Brain microvascular endothelial cell (primary cell): ENCODE results near the gene VSTM4.
A peak's percentile ranks its signal among the peaks of the same experiment; 100 is the strongest.

ENCODE experiments used
- DNase-seq: peaks from one replicate; pipeline ENCODE4 v3.0.0-alpha.2; 2020
- H3K27ac ChIP-seq: fragments of 250-450 bp; sonication (Bioruptor Pico); 2 replicates; pipeline ENCODE4 v1.5.1; 2020; ENCODE audit warnings: mild to moderate bottlenecking, moderate library complexity
- H3K27me3 ChIP-seq: fragments of 250-450 bp; sonication (Bioruptor Pico); replicated peaks from 2 replicates; pipeline ENCODE4 v1.5.1; 2020; ENCODE audit warnings: mild to moderate bottlenecking
- H3K36me3 ChIP-seq: fragments of 250-450 bp; sonication (Bioruptor Pico); replicated peaks from 2 replicates; pipeline ENCODE4 v1.5.1; 2020; ENCODE audit warnings: mild to moderate bottlenecking
- H3K4me3 ChIP-seq: 2 replicates; pipeline ENCODE4 v1.5.1; 2011; ENCODE audit warnings: low read depth, mild to moderate bottlenecking, control low read depth, low read length, moderate library complexity
- in situ Hi-C: cut with HindIII; loops from 2 replicates; pipeline ENCODE4 v1.10.0; 2017; ENCODE audit warnings: low sequenced_read_pairs, low pct_ligation_motif_present
- TF ChIP-seq, protein P1 (sequence below): IDR thresholded peaks from 2 replicates; pipeline ENCODE4 v1.5.1; 2011; ENCODE audit warnings: low read depth, mild to moderate bottlenecking, moderate library complexity, low read length, control low read depth, inconsistent platforms; ENCODE audit errors: missing control alignments

Gene VSTM4

DNA sequence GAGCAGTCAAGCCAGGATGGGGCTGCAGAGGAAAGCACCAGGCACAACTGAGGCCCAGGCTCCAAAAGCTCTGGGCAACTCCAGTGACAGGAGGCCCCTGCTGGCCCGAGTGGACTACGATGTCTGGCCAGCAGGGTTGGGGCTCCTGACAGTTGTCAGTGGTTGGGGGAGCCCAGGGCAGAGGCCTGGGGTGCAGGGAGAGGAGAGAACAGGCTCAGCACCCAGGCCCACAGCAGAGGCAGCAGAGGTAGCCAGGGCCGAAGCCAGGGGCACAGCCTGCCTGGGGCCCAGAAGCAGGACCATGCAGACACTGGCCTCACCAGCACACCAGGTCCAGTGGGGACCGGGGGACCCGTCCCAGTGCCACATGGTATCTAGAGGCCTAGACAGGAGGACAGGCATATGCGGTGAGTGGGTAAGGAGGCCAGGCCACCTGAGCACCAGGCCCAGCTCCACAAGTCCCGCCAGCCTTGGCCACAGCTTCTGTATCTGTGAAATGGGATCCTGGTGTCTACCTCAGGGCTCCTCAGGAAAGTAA is 129.6 kb downstream of the VSTM4 start:
- H3K27me3 ChIP-seq: no peaks in the 10 kb centered on the region
- no peaks in the 10 kb centered on the region for H3K36me3 ChIP-seq
- DNase-seq: no peak
- H3K27ac ChIP-seq: no peak overlapping the region
- TF ChIP-seq, protein P1, sequence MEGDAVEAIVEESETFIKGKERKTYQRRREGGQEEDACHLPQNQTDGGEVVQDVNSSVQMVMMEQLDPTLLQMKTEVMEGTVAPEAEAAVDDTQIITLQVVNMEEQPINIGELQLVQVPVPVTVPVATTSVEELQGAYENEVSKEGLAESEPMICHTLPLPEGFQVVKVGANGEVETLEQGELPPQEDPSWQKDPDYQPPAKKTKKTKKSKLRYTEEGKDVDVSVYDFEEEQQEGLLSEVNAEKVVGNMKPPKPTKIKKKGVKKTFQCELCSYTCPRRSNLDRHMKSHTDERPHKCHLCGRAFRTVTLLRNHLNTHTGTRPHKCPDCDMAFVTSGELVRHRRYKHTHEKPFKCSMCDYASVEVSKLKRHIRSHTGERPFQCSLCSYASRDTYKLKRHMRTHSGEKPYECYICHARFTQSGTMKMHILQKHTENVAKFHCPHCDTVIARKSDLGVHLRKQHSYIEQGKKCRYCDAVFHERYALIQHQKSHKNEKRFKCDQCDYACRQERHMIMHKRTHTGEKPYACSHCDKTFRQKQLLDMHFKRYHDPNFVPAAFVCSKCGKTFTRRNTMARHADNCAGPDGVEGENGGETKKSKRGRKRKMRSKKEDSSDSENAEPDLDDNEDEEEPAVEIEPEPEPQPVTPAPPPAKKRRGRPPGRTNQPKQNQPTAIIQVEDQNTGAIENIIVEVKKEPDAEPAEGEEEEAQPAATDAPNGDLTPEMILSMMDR: no peak
- in situ Hi-C loops: no loop called here
- H3K4me3 ChIP-seq: no peak overlapping the region

DNA sequence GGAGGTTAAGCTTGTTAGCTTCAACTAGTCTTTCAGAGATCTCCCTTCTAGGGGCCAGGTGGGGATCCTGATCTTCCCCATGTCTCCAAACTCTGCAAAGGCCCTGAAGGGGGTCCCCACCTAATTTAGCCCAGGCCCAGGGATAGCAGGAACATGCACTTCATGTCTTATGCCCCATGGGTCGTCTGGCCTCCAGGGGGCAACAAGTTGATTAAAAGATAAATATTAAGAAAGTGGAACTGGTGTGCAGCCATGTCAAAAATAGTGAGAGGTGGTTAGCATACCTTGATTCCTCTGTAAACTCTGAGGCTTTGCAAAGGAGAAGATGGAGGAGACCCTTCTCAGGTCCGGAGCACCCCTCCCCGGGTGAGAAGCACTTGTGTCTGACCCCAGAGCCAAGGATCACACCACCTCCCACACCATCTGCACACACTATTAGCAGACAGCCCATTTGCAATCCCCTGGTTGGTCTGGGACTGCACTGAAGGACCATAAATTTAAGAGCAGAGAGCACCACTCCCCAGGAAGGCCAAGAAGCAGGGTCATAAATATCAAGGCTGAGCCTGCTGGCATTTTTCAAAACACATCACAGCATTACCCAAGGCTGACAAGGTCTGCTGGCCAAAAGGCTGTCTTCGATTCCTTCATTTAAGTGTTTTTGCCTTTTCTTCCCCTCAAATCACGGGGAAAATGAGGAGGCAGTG is 131.5 kb downstream of the VSTM4 start:
- Histone ChIP-seq H3K27ac (no peak overlapping the region), H3K36me3 (no peaks in the 10 kb centered on the region), H3K4me3 (no peak overlapping the region), H3K27me3 (no peaks in the 10 kb centered on the region)
- TF ChIP-seq, protein P1: no peak
- DNase-seq: no peak
- in situ Hi-C loops: no loop called here

DNA sequence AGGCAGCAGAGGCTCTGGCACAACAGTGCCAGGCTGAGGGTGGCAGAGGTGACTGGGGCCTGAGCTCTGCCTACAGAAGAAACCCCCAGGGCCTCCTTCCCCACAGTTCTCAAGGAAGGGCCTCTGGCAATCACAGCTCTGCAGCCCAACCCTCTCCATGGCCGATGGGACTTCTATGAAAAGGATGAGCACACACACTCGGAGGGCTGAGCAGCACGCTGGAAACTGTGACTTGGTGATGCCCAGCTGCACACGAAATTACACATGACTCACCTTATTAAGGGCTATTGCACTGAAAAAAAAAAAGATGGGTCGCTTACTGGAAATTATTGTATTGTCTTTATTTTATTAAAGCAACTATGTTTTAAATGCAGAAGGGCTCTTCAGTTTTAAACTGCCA is 132.7 kb downstream of the VSTM4 start:
- in situ Hi-C loops: no loop called here
- TF ChIP-seq, protein P1: no peak
- Histone ChIP-seq H3K4me3 (no peak overlapping the region), H3K27me3 (no peaks in the 10 kb centered on the region), H3K27ac (no peak overlapping the region), H3K36me3 (no peaks in the 10 kb centered on the region)
- DNase-seq: no peak

DNA sequence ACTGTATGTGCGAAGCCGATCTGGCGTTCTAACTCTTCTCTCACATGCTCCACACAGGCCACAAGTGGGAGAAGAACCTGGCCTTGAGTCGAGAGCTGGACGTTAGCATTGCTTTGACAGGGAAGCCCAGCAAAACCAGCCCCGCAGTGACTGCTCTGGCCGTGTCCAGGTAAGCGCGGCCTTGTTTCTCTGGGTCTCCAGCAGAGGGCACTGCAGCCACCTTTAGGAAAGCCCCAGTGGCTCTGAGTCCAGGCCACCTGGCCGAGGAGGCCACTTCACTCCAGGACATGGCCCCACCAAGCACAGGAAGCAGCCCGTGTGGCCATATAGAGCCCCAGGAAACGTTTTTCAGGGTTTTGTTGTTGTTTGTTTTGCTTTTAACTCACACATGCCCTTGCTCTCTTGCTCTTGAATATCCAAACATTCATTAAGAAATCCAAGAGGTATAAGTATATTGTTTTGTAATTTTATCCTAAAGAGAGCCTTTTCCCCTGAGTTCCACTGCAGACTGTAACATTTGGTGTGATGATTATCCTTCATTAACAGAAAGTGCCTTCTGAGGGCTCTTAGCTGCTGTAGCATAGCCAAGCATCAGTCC is 133.9 kb downstream of the VSTM4 start:
- DNase-seq: peak; percentile 23
- no peaks in the 10 kb centered on the region for H3K36me3 ChIP-seq
- in situ Hi-C loops: no loop called here
- H3K27ac ChIP-seq: no peak overlapping the region
- no peak overlapping the region for H3K4me3 ChIP-seq
- H3K27me3 ChIP-seq: no peaks in the 10 kb centered on the region
- TF ChIP-seq, protein P1: peak; percentile 93

DNA sequence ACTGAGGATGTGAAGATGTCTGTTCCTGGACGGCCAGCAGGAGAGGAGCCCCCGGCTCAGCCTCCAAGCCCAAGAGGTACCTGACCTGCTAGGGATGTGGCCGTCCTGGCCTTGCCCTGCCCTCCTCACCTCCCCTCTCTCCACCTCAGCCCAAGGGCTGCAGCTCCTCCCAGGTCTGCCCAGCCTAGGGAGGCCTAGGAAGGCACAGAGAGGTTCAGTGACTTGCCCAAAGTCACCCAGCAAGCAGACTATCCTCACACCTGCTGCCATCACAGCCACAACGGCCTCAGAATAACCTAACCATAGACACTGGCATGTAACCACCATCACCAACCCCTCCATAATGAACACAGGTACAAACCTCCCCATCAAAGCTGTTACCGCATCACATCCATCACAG is 137.0 kb downstream of the VSTM4 start:
- DNase-seq: no peak
- in situ Hi-C loops: no loop called here
- H3K36me3 ChIP-seq: no peaks in the 10 kb centered on the region
- TF ChIP-seq, protein P1: no peak
- no peak overlapping the region for H3K27ac ChIP-seq
- H3K27me3 ChIP-seq: no peaks in the 10 kb centered on the region
- no peak overlapping the region for H3K4me3 ChIP-seq

DNA sequence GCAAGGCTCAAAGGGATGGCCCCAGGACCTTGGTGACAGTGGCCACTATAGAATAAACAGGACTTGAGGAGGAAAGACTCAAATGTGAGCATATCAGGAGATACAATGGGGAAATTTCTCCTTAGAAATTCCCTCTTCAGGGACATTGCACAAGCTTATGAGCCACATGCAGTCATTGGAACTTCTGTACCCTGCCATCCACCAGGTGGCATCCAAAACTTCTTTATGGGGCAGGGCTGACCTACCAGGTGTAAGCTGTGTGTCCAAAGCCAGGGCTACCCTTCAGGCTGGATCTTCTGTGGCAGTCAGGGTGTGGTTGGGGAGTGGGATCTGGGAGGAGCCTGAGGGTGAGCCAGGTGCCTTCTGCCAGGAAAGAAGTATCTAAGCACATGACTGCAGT is 139.1 kb downstream of the VSTM4 start:
- in situ Hi-C loops: no loop called here
- no peak for DNase-seq
- H3K27me3 ChIP-seq: no peaks in the 10 kb centered on the region
- H3K4me3 ChIP-seq: no peak overlapping the region
- no peaks in the 10 kb centered on the region for H3K36me3 ChIP-seq
- H3K27ac ChIP-seq: no peak overlapping the region
- TF ChIP-seq, protein P1: peak; percentile 54
